Measurements from ENCODE around the gene RBMS3.
A peak's percentile ranks its signal among the peaks of the same experiment; 100 is the strongest.

The RBMS3 gene

GRCh38 chr3:29587340-29587739 lies 306.5 kb downstream of the RBMS3 start:
- no peak for DNase-seq

GRCh38 chr3:29590012-29590411 lies 309.1 kb downstream of the RBMS3 start:
- DNase-seq, result no peak

- DNase-seq, result no peak
Measured at GRCh38 chr3:29590461-29590860, 309.6 kb downstream of the RBMS3 start.

GRCh38 chr3:29591579-29591978 lies 310.7 kb downstream of the RBMS3 start:
- DNase-seq, result no peak

GRCh38 chr3:29593802-29594201 lies 312.9 kb downstream of the RBMS3 start:
- DNase-seq, result no peak

GRCh38 chr3:29594261-29594660 lies 313.4 kb downstream of the RBMS3 start:
- DNase-seq, result no peak

GRCh38 chr3:29597376-29598008 lies 316.6 kb downstream of the RBMS3 start:
- no peak for DNase-seq

GRCh38 chr3:29601861-29602585 lies 321.2 kb downstream of the RBMS3 start:
- no peak for DNase-seq

- no peak for DNase-seq
Measured at GRCh38 chr3:29605845-29606244, 325.0 kb downstream of the RBMS3 start.

GRCh38 chr3:29606416-29606815 lies 325.5 kb downstream of the RBMS3 start:
- no peak for DNase-seq

- no peak for DNase-seq
Measured at GRCh38 chr3:29608414-29609327, 327.8 kb downstream of the RBMS3 start.

GRCh38 chr3:29609328-29609811 lies 328.5 kb downstream of the RBMS3 start:
- DNase-seq, result no peak

- no peak for DNase-seq
Measured at GRCh38 chr3:29610781-29611180, 329.9 kb downstream of the RBMS3 start.

GRCh38 chr3:29611252-29611651 lies 330.4 kb downstream of the RBMS3 start:
- no peak for DNase-seq

GRCh38 chr3:29612536-29612935 lies 331.7 kb downstream of the RBMS3 start:
- DNase-seq, result no peak

GRCh38 chr3:29614954-29615353 lies 334.1 kb downstream of the RBMS3 start:
- no peak for DNase-seq

GRCh38 chr3:29618395-29619282 lies 337.8 kb downstream of the RBMS3 start:
- peak; percentile 45 to 75 (median 61) for DNase-seq

GRCh38 chr3:29619676-29620075 lies 338.8 kb downstream of the RBMS3 start:
- DNase-seq, result no peak

- DNase-seq, result no peak
Measured at GRCh38 chr3:29627136-29628117, 346.6 kb downstream of the RBMS3 start.

GRCh38 chr3:29628795-29629194 lies 347.9 kb downstream of the RBMS3 start:
- DNase-seq, result no peak

GRCh38 chr3:29635888-29636287 lies 355.0 kb downstream of the RBMS3 start:
- DNase-seq, result no peak
